Spleen (tissue), 11 donors: ENCODE results near the gene OGFR. TPM values are rescaled to one million over a fixed set of nuclear protein-coding genes. Genes with fewer than 3 reads are reported as not detected.

Experiments
- DNase-seq: peaks from one replicate; pipeline ENCODE4 v3.0.0-alpha.2; 2020
- H3K27ac ChIP-seq, 8 donors: fragments of 200-600 bp; sonication (generic) in 7 of 8; 1 replicate in 4 of 8; 2 replicates in 4 of 8; pipeline versions ENCODE4 v1.5.0 to v1.8.0; 2016 to 2021; ENCODE audit warnings: inconsistent platforms in 4 of 8, mild to moderate bottlenecking in 4 of 8, moderate library complexity in 1 of 8
- H3K27me3 ChIP-seq, 7 donors: fragments of 200-600 bp; sonication (generic) in 6 of 7; replicated peaks in 1 of 7; 1 replicate in 4 of 7; 2 replicates in 3 of 7; pipeline versions ENCODE4 v1.5.0 to v1.8.0; 2016 to 2021; ENCODE audit warnings: inconsistent platforms in 3 of 7, mild to moderate bottlenecking in 1 of 7
- H3K36me3 ChIP-seq, 6 donors: fragments of 200-600 bp; sonication (generic) in 5 of 6; 1 replicate in 4 of 6; 2 replicates in 2 of 6; pipeline versions ENCODE4 v1.5.0 to v1.8.0; 2016 to 2021; ENCODE audit warnings: inconsistent platforms in 2 of 6
- H3K4me1 ChIP-seq, 6 donors: fragments of 200-600 bp; sonication (generic) in 5 of 6; 1 replicate in 3 of 6; 2 replicates in 3 of 6; pipeline versions ENCODE4 v1.5.0 to v1.8.0; 2016 to 2021; ENCODE audit warnings: inconsistent platforms in 3 of 6
- H3K4me3 ChIP-seq, 8 donors: fragments of 200-600 bp; sonication (generic) in 7 of 8; 1 replicate in 4 of 8; 2 replicates in 4 of 8; pipeline versions ENCODE4 v1.5.0 to v1.8.0; 2016 to 2021; ENCODE audit warnings: inconsistent platforms in 4 of 8, mild to moderate bottlenecking in 4 of 8, moderate library complexity in 2 of 8
- H3K9me3 ChIP-seq, 8 donors: fragments of 200-600 bp; sonication (generic) in 7 of 8; 1 replicate in 4 of 8; 2 replicates in 4 of 8; pipeline versions ENCODE4 v1.5.0 to v1.8.0; 2016 to 2021; ENCODE audit warnings: inconsistent platforms in 4 of 8
- POLR2A ChIP-seq, 3 donors: fragments of 450-650 bp; IDR thresholded peaks; one replicate each; pipeline ENCODE4 v1.5.1; 2017; ENCODE audit warnings: antibody characterized with exemption in 3 of 3, mild to moderate bottlenecking in 1 of 3
- POLR2AphosphoS5 ChIP-seq, 3 donors: sonication (generic); formaldehyde crosslinking; IDR thresholded peaks; one replicate each; pipeline ENCODE4 v1.5.1; 2017; ENCODE audit warnings: antibody characterized with exemption in 3 of 3
- WGBS, 5 donors: extraction: QIAGEN DNeasy Blood & Tissue Kit in 3 of 5; methylation state at CpG; one replicate each; pipeline versions ENCODE4 v1.1.5 to v1.1.7; 2013 to 2018; 5-methylcytosine and 5-hydroxymethylcytosine counted together
- intact Hi-C: fragments of 100-400 bp; cut with DNase I; formaldehyde crosslinking; loops from one replicate; pipeline ENCODE4 v1.15.0; 2023; ENCODE audit warnings: low total_unique reads
- polyA plus RNA-seq, 3 donors: library from polyadenylated mRNA; stranded (reverse); fragments of 200-250 nt; gene quantifications; one replicate each; pipeline ENCODE4 v1.2.1, GENCODE V29; 2013
- total RNA-seq, 7 donors: library from RNA; depleted of rRNA in 3 of 7; stranded (reverse); fragments of >200 nt in 3 of 7; fragmentation: NEBNext Ultra II Directional in 4 of 7; extraction: Animal tissue kit (Norgen Biotek cat#: 25700) in 4 of 7; gene quantifications; one replicate each; pipeline versions ENCODE4 v1.1.0 to v1.2.1, GENCODE V29; 2016 to 2021
- TF ChIP-seq, protein P1 (sequence below), 11 experiments: fragments of 200-600 bp in 7 of 11; fragments of 450-650 bp in 4 of 11; sonication (generic) in 4 of 11; IDR thresholded peaks in 8 of 11; conservative IDR thresholded peaks in 3 of 11; 1 replicate in 7 of 11; 2 replicates in 4 of 11; pipeline versions ENCODE4 v1.4.0 to v1.8.0; 2016 to 2021; ENCODE audit warnings: antibody characterized with exemption in 11 of 11, inconsistent platforms in 4 of 11, mild to moderate bottlenecking in 1 of 11
- donor health status: healthy with polysubstance abuse.
- donor health status: DM: no; HTN: no; CAD: no; lungs with moderate emphysema.
- donor health status: DM: no; HTN: no; CAD: no.
- donor health status: Bipolar disorder and iron deficiency.
- donor health status: healthy.
- donor health status: DM: no; HTN: no; CAD: no.
- donor health status: DM: yes; HTN: yes; CAD: no.

The OGFR gene
- total and polyA plus RNA-seq, 10 donors, result 46.0 to 127 (median 78.2) TPM

DNA sequence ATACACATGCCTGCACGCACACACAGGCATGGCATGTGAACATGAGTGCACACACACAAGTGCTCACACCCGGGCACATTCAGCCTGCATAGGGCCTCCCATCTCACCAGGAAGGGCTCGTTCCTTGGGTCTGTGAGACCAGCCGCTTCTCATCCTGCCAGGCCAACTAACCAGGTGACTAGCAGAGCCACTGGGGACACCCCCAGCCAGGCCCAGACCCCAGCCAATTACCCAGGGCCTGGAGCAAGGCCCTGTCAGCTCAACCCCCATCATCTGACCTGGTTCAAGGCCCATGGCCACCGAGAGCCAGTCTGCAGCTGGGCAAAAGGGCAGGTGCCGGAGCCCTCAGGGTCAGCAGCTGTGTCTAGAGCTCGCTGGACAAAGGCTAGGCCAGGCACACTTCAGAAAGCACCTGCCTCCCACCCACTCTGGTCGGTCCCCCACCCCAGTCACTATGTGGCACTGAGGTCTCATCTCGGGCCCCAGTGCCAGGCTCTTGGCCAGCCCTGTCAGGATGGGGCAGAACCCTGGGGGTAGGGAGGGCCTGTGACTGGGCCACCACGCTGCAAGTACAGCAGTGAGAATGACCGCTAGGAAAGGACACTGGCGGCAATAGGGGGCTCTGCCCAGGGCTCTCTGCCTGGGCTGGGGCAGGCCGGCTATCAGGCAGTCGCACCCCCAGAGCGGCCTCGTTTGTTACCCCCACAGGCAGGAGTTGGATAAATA, 35.1 kb upstream of the OGFR start:
- peaks cover 0 to 47% (median 6%) of the 10 kb centered on the region in 7 donors for H3K27me3 ChIP-seq
- intact Hi-C loops, result no loop called here
- H3K27ac ChIP-seq, result no peak overlapping the region
- H3K36me3 ChIP-seq, result no peaks in the 10 kb centered on the region
- H3K4me3 ChIP-seq, result no peak overlapping the region
- TF ChIP-seq, protein P1, sequence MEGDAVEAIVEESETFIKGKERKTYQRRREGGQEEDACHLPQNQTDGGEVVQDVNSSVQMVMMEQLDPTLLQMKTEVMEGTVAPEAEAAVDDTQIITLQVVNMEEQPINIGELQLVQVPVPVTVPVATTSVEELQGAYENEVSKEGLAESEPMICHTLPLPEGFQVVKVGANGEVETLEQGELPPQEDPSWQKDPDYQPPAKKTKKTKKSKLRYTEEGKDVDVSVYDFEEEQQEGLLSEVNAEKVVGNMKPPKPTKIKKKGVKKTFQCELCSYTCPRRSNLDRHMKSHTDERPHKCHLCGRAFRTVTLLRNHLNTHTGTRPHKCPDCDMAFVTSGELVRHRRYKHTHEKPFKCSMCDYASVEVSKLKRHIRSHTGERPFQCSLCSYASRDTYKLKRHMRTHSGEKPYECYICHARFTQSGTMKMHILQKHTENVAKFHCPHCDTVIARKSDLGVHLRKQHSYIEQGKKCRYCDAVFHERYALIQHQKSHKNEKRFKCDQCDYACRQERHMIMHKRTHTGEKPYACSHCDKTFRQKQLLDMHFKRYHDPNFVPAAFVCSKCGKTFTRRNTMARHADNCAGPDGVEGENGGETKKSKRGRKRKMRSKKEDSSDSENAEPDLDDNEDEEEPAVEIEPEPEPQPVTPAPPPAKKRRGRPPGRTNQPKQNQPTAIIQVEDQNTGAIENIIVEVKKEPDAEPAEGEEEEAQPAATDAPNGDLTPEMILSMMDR (IDR thresholded peaks at IDR 0.05 in 8 of 11, conservative IDR thresholded peaks at IDR 0.05 in 3 of 11), result no peak
- TF ChIP-seq POLR2AphosphoS5 (IDR thresholded peaks at IDR 0.05) (no peak), POLR2A (IDR thresholded peaks at IDR 0.05) (no peak)
- no peaks in the 10 kb centered on the region for H3K9me3 ChIP-seq
- WGBS, 5 donors, result 85 to 97% (median 91%) methylated on average over 12 to 16 of the region's 16 CpGs
- DNase-seq, result peak; percentile 64
- H3K4me1 ChIP-seq, result peaks cover 0 to 30% (median 20%) of the 10 kb centered on the region in 6 donors

DNA sequence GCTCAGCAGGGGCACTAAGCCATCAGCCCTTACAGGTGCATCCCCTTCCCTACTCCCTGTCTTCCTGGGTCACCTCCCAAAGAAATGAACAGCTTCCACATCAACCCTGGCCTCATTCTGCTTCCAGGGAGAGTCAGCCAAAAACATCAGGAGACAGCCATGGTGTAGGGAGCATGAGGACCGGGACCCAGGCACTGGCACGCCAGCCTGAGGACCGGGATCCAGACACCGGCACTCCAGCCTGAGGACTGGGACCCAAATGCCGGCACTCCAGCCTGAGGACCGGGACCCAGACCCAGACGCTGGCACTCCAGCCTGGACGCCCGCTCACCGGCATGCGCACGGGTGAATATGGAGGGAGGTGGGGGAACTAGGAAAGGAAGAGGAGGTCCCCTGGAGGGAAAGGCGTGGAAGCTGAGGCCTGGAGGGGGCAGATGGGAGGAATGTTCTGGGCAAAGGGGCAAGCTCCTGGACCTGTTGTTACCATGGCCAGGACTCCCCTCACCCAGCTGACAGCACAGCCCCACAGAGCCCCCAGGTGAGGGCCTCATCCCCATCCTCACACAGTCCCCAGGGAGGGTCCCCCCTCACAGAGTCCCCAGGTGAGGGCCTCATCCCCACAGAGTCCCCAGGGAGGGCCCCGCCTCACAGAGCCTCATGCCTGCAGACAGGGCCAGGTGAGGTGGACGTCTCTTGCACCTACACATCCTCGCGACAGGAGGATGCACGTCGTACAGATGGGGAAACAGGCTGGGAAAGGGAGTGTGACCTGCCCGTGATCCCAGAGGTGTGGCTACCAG, 34.3 kb upstream of the OGFR start:
- TF ChIP-seq, protein P1 (IDR thresholded peaks at IDR 0.05 in 8 of 11, conservative IDR thresholded peaks at IDR 0.05 in 3 of 11), result no peak
- no peak for TF ChIP-seq POLR2AphosphoS5 (IDR thresholded peaks at IDR 0.05)
- no peak for TF ChIP-seq POLR2A (IDR thresholded peaks at IDR 0.05)
- peaks cover 0 to 39% (median 5%) of the 10 kb centered on the region in 7 donors for H3K27me3 ChIP-seq
- no peaks in the 10 kb centered on the region for H3K36me3 ChIP-seq
- intact Hi-C loops, result no loop called here
- no peak overlapping the region for H3K27ac ChIP-seq
- whole genome bisulfite sequencing, 5 donors, result 86 to 94% (median 93%) methylated on average over 19 to 20 of the region's 20 CpGs
- H3K4me1 ChIP-seq, result peaks cover 0 to 38% (median 27%) of the 10 kb centered on the region in 6 donors
- H3K9me3 ChIP-seq, result no peaks in the 10 kb centered on the region
- no peak overlapping the region for H3K4me3 ChIP-seq
- DNase-seq, result peak; percentile 68

DNA sequence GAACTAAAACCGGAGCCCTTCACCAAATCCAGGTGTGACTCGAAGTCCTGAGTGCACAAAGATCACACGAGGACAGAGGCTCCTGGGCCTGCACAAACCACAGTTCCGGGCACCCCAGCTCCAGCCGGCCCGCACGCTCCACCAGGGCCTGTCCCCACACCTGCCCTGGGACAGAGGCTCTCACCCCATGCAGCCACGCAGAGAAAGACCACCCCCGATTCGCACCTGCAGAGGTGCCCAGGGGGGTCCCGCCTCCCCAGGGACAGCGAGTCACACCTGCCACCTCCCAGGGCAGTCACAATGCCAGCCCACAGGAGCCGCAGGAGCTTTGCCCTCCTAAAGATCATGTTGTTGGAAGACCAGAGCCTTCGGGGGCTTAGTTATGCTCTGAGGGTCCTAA, 33.7 kb upstream of the OGFR start:
- Histone ChIP-seq H3K9me3 (no peaks in the 10 kb centered on the region), H3K27me3 (peaks cover 0 to 33% (median 0%) of the 10 kb centered on the region in 7 donors), H3K27ac (no peak overlapping the region), H3K4me3 (no peak overlapping the region), H3K36me3 (no peaks in the 10 kb centered on the region), H3K4me1 (peaks cover under 1 to 44% (median 32%) of the 10 kb centered on the region in 6 donors)
- intact Hi-C loops, result no loop called here
- 76 to 90% (median 90%) methylated on average over 6 to 14 of the region's 14 CpGs for WGBS, 5 donors
- TF ChIP-seq POLR2A (IDR thresholded peaks at IDR 0.05), result no peak
- TF ChIP-seq, protein P1 (IDR thresholded peaks at IDR 0.05 in 8 of 11, conservative IDR thresholded peaks at IDR 0.05 in 3 of 11), result no peak
- peak; percentile 60 for DNase-seq
